Neuronal stem cell (in vitro differentiated cells): ENCODE data around the gene TOP1.

Experiments used
- DNase-seq: peaks from one replicate; pipeline ENCODE4 v3.0.0-alpha.2; 2013; ENCODE audit warnings: low spot score
- H2AFZ ChIP-seq: one replicate; pipeline ENCODE4 v1.6.1; 2013; ENCODE audit warnings: mild to moderate bottlenecking, low read length, inconsistent platforms
- H2AK5ac ChIP-seq: 2 replicates; pipeline ENCODE4 v1.6.1; 2013; ENCODE audit warnings: low read depth, mild to moderate bottlenecking, inconsistent platforms, low read length, moderate library complexity, mixed read lengths
- H2BK120ac ChIP-seq: 2 replicates; pipeline ENCODE4 v1.6.1; 2013; ENCODE audit warnings: low read depth, mild to moderate bottlenecking, inconsistent platforms, low read length, moderate library complexity, mixed read lengths
- H2BK12ac ChIP-seq: one replicate; pipeline ENCODE4 v1.6.1; 2013; ENCODE audit warnings: low read length, inconsistent platforms
- H2BK15ac ChIP-seq: 2 replicates; pipeline ENCODE4 v1.6.1; 2013; ENCODE audit warnings: mild to moderate bottlenecking, low read length, inconsistent platforms, mixed read lengths
- H2BK5ac ChIP-seq: one replicate; pipeline ENCODE4 v1.6.1; 2013; ENCODE audit warnings: inconsistent platforms, mild to moderate bottlenecking, low read length, moderate library complexity
- H3K14ac ChIP-seq: one replicate; pipeline ENCODE4 v1.6.1; 2013; ENCODE audit warnings: low read length, inconsistent platforms
- H3K18ac ChIP-seq: 2 replicates; pipeline ENCODE4 v1.6.1; 2013; ENCODE audit warnings: low read length, inconsistent platforms
- H3K23ac ChIP-seq: 2 replicates; pipeline ENCODE4 v1.6.1; 2013; ENCODE audit warnings: low read depth, mild to moderate bottlenecking, mixed read lengths, low read length, inconsistent platforms; ENCODE audit not compliant: poor library complexity
- H3K27ac ChIP-seq: replicated peaks from 3 replicates; pipeline ENCODE4 v1.5.1; 2013; ENCODE audit warnings: low read length, inconsistent platforms
- H3K27me3 ChIP-seq, 3 experiments: 2 replicates each; pipeline ENCODE4 v1.6.1; 2013; ENCODE audit warnings: low read length in 3 of 3, mild to moderate bottlenecking in 2 of 3, inconsistent platforms in 1 of 3, low read depth in 1 of 3, mixed read lengths in 1 of 3, moderate library complexity in 1 of 3; ENCODE audit not compliant: control insufficient read depth in 3 of 3, insufficient read depth in 3 of 3
- H3K36me3 ChIP-seq, 2 donors: replicated peaks in 1 of 2; 2 replicates each; pipeline ENCODE4 v1.6.1; 2013; ENCODE audit warnings: low read length in 2 of 2; ENCODE audit not compliant: control insufficient read depth in 2 of 2, insufficient read depth in 2 of 2
- H3K4ac ChIP-seq: 2 replicates; pipeline ENCODE4 v1.6.1; 2013; ENCODE audit warnings: inconsistent platforms, mild to moderate bottlenecking, low read length, moderate library complexity
- H3K4me1 ChIP-seq, 2 donors: 1 replicate in 1 of 2; 2 replicates in 1 of 2; pipeline ENCODE4 v1.6.1; 2013; ENCODE audit warnings: low read length in 2 of 2, low read depth in 1 of 2; ENCODE audit not compliant: control insufficient read depth in 2 of 2, insufficient read depth in 1 of 2
- H3K4me2 ChIP-seq: one replicate; pipeline ENCODE4 v1.6.1; 2013; ENCODE audit warnings: mild to moderate bottlenecking, low read length, inconsistent platforms; ENCODE audit not compliant: insufficient read depth, poor library complexity, severe bottlenecking
- H3K4me3 ChIP-seq, 2 donors: 2 replicates each; pipeline ENCODE4 v1.5.1; 2013; ENCODE audit warnings: low read length in 2 of 2, mild to moderate bottlenecking in 2 of 2, inconsistent platforms in 1 of 2, moderate library complexity in 1 of 2
- H3K79me1 ChIP-seq: one replicate; pipeline ENCODE4 v1.6.1; 2013; ENCODE audit warnings: low read depth, mild to moderate bottlenecking, inconsistent platforms, low read length, moderate library complexity
- H3K9ac ChIP-seq: one replicate; pipeline ENCODE4 v1.6.1; 2013; ENCODE audit warnings: mild to moderate bottlenecking, low read depth, low read length, inconsistent platforms; ENCODE audit not compliant: poor library complexity
- H3K9me3 ChIP-seq, 2 donors: replicated peaks in 1 of 2; 2 replicates each; pipeline versions ENCODE3 to v1.6.1; 2013; ENCODE audit warnings: low read length in 2 of 2, mild to moderate bottlenecking in 2 of 2, inconsistent platforms in 1 of 2, low read depth in 1 of 2, mixed read lengths in 1 of 2, moderate library complexity in 1 of 2; ENCODE audit not compliant: control insufficient read depth in 2 of 2, insufficient read depth in 1 of 2
- H4K8ac ChIP-seq: one replicate; pipeline ENCODE4 v1.6.1; 2013; ENCODE audit warnings: low read depth, mild to moderate bottlenecking, inconsistent platforms, low read length, moderate library complexity
- H4K91ac ChIP-seq: one replicate; pipeline ENCODE4 v1.6.1; 2013; ENCODE audit warnings: low read length, low read depth, mild to moderate bottlenecking, inconsistent platforms; ENCODE audit not compliant: poor library complexity
- WGBS, 2 donors: extraction: QIAGEN DNeasy Blood & Tissue Kit; methylation state at CpG; one replicate each; pipeline ENCODE4 v1.1.7; 2013; ENCODE audit warnings: missing lambda C conversion rate in 2 of 2, mixed read lengths in 1 of 2; ENCODE audit not compliant: insufficient read length in 2 of 2, insufficient replicate concordance in 1 of 2; ENCODE audit errors: extremely low coverage in 2 of 2; 5-methylcytosine and 5-hydroxymethylcytosine counted together

The TOP1 gene

DNA sequence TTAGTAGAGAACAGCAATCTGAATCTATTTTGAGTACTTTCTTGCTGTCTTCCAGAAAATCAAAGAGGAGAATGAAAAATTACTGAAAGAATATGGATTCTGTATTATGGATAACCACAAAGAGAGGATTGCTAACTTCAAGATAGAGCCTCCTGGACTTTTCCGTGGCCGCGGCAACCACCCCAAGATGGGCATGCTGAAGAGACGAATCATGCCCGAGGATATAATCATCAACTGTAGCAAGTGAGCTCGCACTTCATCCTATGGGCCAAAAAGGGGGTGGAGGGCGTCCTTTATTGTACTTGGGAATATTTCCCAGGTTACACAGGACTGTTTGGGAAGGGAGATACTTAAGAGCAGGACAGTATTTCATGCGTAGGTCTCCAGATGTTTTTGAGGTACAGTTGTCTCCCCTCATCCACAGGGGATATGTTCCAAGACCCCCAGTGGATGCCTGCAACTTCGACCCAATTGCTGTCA, 71.4 kb downstream of the TOP1 start:
- H3K4ac ChIP-seq: no peak overlapping the region
- H3K18ac ChIP-seq: no peak overlapping the region
- no peak overlapping the region for H3K14ac ChIP-seq
- H4K91ac ChIP-seq: no peak overlapping the region
- peaks cover 33 to 98% of the 10 kb centered on the region in 2 donors for H3K36me3 ChIP-seq
- H2AK5ac ChIP-seq: no peak overlapping the region
- H2BK12ac ChIP-seq: no peak overlapping the region
- no peaks in the 10 kb centered on the region for H3K9me3 ChIP-seq
- H4K8ac ChIP-seq: no peak overlapping the region
- no peak overlapping the region for H2AFZ ChIP-seq
- no peak overlapping the region for H3K4me3 ChIP-seq
- H3K23ac ChIP-seq: no peak overlapping the region
- H3K27ac ChIP-seq: no peak overlapping the region
- no peak overlapping the region for H2BK120ac ChIP-seq
- WGBS, 2 donors: no CpG with 5 or more reads among the region's 9 CpGs
- H3K9ac ChIP-seq: no peak overlapping the region
- no peaks in the 10 kb centered on the region for H3K4me1 ChIP-seq
- no peak overlapping the region for H2BK5ac ChIP-seq
- H3K27me3 ChIP-seq: no peaks in the 10 kb centered on the region
- no peak for DNase-seq
- H2BK15ac ChIP-seq: no peak overlapping the region
- H3K4me2 ChIP-seq: no peak overlapping the region
- no peaks in the 10 kb centered on the region for H3K79me1 ChIP-seq

DNA sequence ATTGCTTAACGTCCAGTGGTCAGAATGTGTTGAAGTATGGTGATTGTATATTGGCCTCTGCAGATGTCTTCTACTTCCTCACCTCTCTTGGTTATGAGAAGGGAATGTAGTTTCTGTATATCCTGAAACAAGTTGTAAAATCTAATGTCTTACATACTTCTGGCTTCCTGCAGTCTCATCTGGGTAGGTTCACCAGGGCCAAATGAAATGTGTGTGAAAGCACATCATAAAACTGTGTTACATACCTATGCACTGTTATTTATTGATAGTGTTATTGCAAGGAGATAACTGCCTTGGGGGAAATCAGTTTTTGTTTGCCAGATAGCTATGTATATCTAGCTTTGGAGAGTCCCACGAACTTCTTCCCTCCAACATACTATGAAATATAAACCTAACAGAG, 73.0 kb downstream of the TOP1 start:
- Histone ChIP-seq H3K79me1 (no peaks in the 10 kb centered on the region), H3K9ac (no peak overlapping the region), H2BK5ac (no peak overlapping the region), H3K14ac (no peak overlapping the region), H2AK5ac (no peak overlapping the region), H3K4me3 (no peak overlapping the region), H2BK120ac (no peak overlapping the region), H4K91ac (no peak overlapping the region), H3K36me3 (peaks cover 29 to 99% of the 10 kb centered on the region in 2 donors), H2BK15ac (no peak overlapping the region), H3K23ac (no peak overlapping the region), H3K27ac (no peak overlapping the region), H3K4ac (no peak overlapping the region), H3K4me1 (no peaks in the 10 kb centered on the region), H3K4me2 (no peak overlapping the region), H3K27me3 (no peaks in the 10 kb centered on the region), H2BK12ac (no peak overlapping the region), H3K18ac (no peak overlapping the region), H2AFZ (no peak overlapping the region), H3K9me3 (no peaks in the 10 kb centered on the region), H4K8ac (no peak overlapping the region)
- no CpG with 5 or more reads among the region's 2 CpGs for WGBS, 2 donors
- DNase-seq: no peak

GRCh38 chr20:41108531-41108930, 79.9 kb downstream of the TOP1 start:
- Histone ChIP-seq H4K8ac (no peak overlapping the region), H3K4me2 (no peak overlapping the region), H2BK15ac (no peak overlapping the region), H3K27ac (no peak overlapping the region), H2BK5ac (no peak overlapping the region), H3K36me3 (peaks cover 27 to 99% of the 10 kb centered on the region in 2 donors), H2AK5ac (no peak overlapping the region), H3K4me1 (no peaks in the 10 kb centered on the region), H3K4ac (no peak overlapping the region), H4K91ac (no peak overlapping the region), H3K79me1 (no peaks in the 10 kb centered on the region), H3K14ac (no peak overlapping the region), H2AFZ (no peak overlapping the region), H3K18ac (no peak overlapping the region), H3K23ac (no peak overlapping the region), H3K4me3 (no peak overlapping the region), H2BK120ac (no peak overlapping the region), H3K27me3 (no peaks in the 10 kb centered on the region), H3K9ac (no peak overlapping the region), H2BK12ac (no peak overlapping the region), H3K9me3 (no peaks in the 10 kb centered on the region)
- no peak for DNase-seq
- WGBS, 2 donors: no CpG with 5 or more reads among the region's 1 CpG

DNA sequence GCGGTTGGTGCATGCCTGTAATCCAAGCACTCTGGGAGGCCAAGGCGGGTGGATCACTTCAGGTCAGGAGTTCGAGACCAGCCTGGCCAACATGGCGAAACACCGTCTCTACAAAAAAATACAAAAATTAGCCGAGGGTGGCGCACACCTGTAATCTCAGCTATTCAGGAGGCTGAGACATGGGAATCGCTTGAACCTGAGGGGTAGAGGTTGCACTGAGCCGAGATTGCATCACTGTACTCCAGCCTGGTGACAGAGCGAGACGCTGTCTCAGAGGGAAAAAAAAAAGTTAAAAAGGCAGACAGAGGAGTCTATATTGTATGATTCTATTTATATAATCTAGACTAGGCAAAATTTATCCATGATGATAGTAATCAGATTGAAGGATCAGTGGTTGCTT, 81.4 kb downstream of the TOP1 start:
- no peak overlapping the region for H4K91ac ChIP-seq
- H3K14ac ChIP-seq: no peak overlapping the region
- no peak overlapping the region for H2BK5ac ChIP-seq
- H2BK120ac ChIP-seq: no peak overlapping the region
- peaks cover 31 to 98% of the 10 kb centered on the region in 2 donors for H3K36me3 ChIP-seq
- H3K23ac ChIP-seq: no peak overlapping the region
- no peak overlapping the region for H4K8ac ChIP-seq
- H2BK12ac ChIP-seq: no peak overlapping the region
- H2BK15ac ChIP-seq: no peak overlapping the region
- no peak overlapping the region for H3K4me2 ChIP-seq
- no peaks in the 10 kb centered on the region for H3K79me1 ChIP-seq
- H2AFZ ChIP-seq: no peak overlapping the region
- DNase-seq: no peak
- H3K9ac ChIP-seq: no peak overlapping the region
- H3K27me3 ChIP-seq: no peaks in the 10 kb centered on the region
- no peak overlapping the region for H3K4ac ChIP-seq
- H3K18ac ChIP-seq: no peak overlapping the region
- H3K27ac ChIP-seq: no peak overlapping the region
- H2AK5ac ChIP-seq: no peak overlapping the region
- no peaks in the 10 kb centered on the region for H3K4me1 ChIP-seq
- H3K4me3 ChIP-seq: no peak overlapping the region
- H3K9me3 ChIP-seq: peaks cover 0 to 3% of the 10 kb centered on the region in 2 donors
- WGBS, 2 donors: no CpG with 5 or more reads among the region's 11 CpGs
